ENCODE results near the gene ACVR1B.

Gene ACVR1B

GRCh38 chr12:52009081-52009751 lies 57.7 kb downstream of the ACVR1B start:
- peaks cover 24% of the 10 kb centered on the region for H3K36me3 ChIP-seq (ENCODE audit: insufficient read depth, low read length)
- H3K9me3 ChIP-seq (ENCODE audit: low read length): peaks cover 4% of the 10 kb centered on the region
- H3K4me1 ChIP-seq (ENCODE audit: insufficient read depth, low read length): peaks cover 18% of the 10 kb centered on the region
- no peak overlapping the region for H2AFZ ChIP-seq (ENCODE audit: low read depth, low read length)
- no peaks in the 10 kb centered on the region for H3K27me3 ChIP-seq (ENCODE audit: insufficient read depth, low read length)
- no peak overlapping the region for H3K4me3 ChIP-seq (ENCODE audit: low read length)

GRCh38 chr12:52010152-52010622 lies 58.7 kb downstream of the ACVR1B start:
- Histone ChIP-seq H3K9me3 (ENCODE audit: low read length) (peaks cover 4% of the 10 kb centered on the region), H3K4me1 (ENCODE audit: insufficient read depth, low read length) (peaks cover 18% of the 10 kb centered on the region), H3K4me3 (ENCODE audit: low read length) (peak overlapping the region; percentile 13), H3K27me3 (ENCODE audit: insufficient read depth, low read length) (no peaks in the 10 kb centered on the region), H3K36me3 (ENCODE audit: insufficient read depth, low read length) (peaks cover 28% of the 10 kb centered on the region), H2AFZ (ENCODE audit: low read depth, low read length) (no peak overlapping the region)

GRCh38 chr12:52010692-52011601 lies 59.4 kb downstream of the ACVR1B start:
- peaks cover 27% of the 10 kb centered on the region for H3K36me3 ChIP-seq (ENCODE audit: insufficient read depth, low read length)
- peaks cover 2% of the 10 kb centered on the region for H3K9me3 ChIP-seq (ENCODE audit: low read length)
- H2AFZ ChIP-seq (ENCODE audit: low read depth, low read length): no peak overlapping the region
- peaks cover 18% of the 10 kb centered on the region for H3K4me1 ChIP-seq (ENCODE audit: insufficient read depth, low read length)
- H3K27me3 ChIP-seq (ENCODE audit: insufficient read depth, low read length): no peaks in the 10 kb centered on the region
- peak overlapping the region; percentile 13 for H3K4me3 ChIP-seq (ENCODE audit: low read length)

GRCh38 chr12:52011602-52012214 lies 60.2 kb downstream of the ACVR1B start:
- no peaks in the 10 kb centered on the region for H3K27me3 ChIP-seq (ENCODE audit: insufficient read depth, low read length)
- peaks cover 18% of the 10 kb centered on the region for H3K4me1 ChIP-seq (ENCODE audit: insufficient read depth, low read length)
- H3K9me3 ChIP-seq (ENCODE audit: low read length): no peaks in the 10 kb centered on the region
- peaks cover 25% of the 10 kb centered on the region for H3K36me3 ChIP-seq (ENCODE audit: insufficient read depth, low read length)
- H3K4me3 ChIP-seq (ENCODE audit: low read length): no peak overlapping the region
- H2AFZ ChIP-seq (ENCODE audit: low read depth, low read length): no peak overlapping the region

GRCh38 chr12:52013626-52014310 lies 62.3 kb downstream of the ACVR1B start:
- Histone ChIP-seq H3K4me1 (ENCODE audit: insufficient read depth, low read length) (peaks cover 18% of the 10 kb centered on the region), H3K27me3 (ENCODE audit: insufficient read depth, low read length) (no peaks in the 10 kb centered on the region), H3K4me3 (ENCODE audit: low read length) (no peak overlapping the region)

GRCh38 chr12:52014567-52015530 lies 63.4 kb downstream of the ACVR1B start:
- no peak overlapping the region for H2AFZ ChIP-seq (ENCODE audit: low read depth, low read length)

More at GRCh38 chr12:52013626-52014310, 62.3 kb downstream of the ACVR1B start:
- Histone ChIP-seq H2AFZ (ENCODE audit: low read depth, low read length) (no peak overlapping the region), H3K9me3 (ENCODE audit: low read length) (no peaks in the 10 kb centered on the region), H3K36me3 (ENCODE audit: insufficient read depth, low read length) (peaks cover 23% of the 10 kb centered on the region)

GRCh38 chr12:52015532-52016041 lies 64.1 kb downstream of the ACVR1B start:
- Histone ChIP-seq H3K36me3 (ENCODE audit: insufficient read depth, low read length) (peaks cover 23% of the 10 kb centered on the region), H3K4me1 (ENCODE audit: insufficient read depth, low read length) (peaks cover 8% of the 10 kb centered on the region), H2AFZ (ENCODE audit: low read depth, low read length) (no peak overlapping the region), H3K4me3 (ENCODE audit: low read length) (no peak overlapping the region), H3K9me3 (ENCODE audit: low read length) (no peaks in the 10 kb centered on the region), H3K27me3 (ENCODE audit: insufficient read depth, low read length) (no peaks in the 10 kb centered on the region)

More at GRCh38 chr12:52014567-52015530, 63.4 kb downstream of the ACVR1B start:
- Histone ChIP-seq H3K27me3 (ENCODE audit: insufficient read depth, low read length) (no peaks in the 10 kb centered on the region), H3K36me3 (ENCODE audit: insufficient read depth, low read length) (peaks cover 23% of the 10 kb centered on the region), H3K4me3 (ENCODE audit: low read length) (no peak overlapping the region), H3K4me1 (ENCODE audit: insufficient read depth, low read length) (peaks cover 12% of the 10 kb centered on the region), H3K9me3 (ENCODE audit: low read length) (no peaks in the 10 kb centered on the region)

- no peaks in the 10 kb centered on the region for H3K9me3 ChIP-seq (ENCODE audit: low read length)
- H3K36me3 ChIP-seq (ENCODE audit: insufficient read depth, low read length): peaks cover 10% of the 10 kb centered on the region
- H3K4me3 ChIP-seq (ENCODE audit: low read length): no peak overlapping the region
- H3K4me1 ChIP-seq (ENCODE audit: insufficient read depth, low read length): peaks cover 3% of the 10 kb centered on the region
- H3K27me3 ChIP-seq (ENCODE audit: insufficient read depth, low read length): peaks cover 9% of the 10 kb centered on the region
- H2AFZ ChIP-seq (ENCODE audit: low read depth, low read length): no peak overlapping the region
Measured at GRCh38 chr12:52018433-52019112, 67.1 kb downstream of the ACVR1B start.

- peaks cover 9% of the 10 kb centered on the region for H3K27me3 ChIP-seq (ENCODE audit: insufficient read depth, low read length)
Measured at GRCh38 chr12:52019113-52019770, 67.7 kb downstream of the ACVR1B start.

GRCh38 chr12:52020539-52021336 lies 69.2 kb downstream of the ACVR1B start:
- Histone ChIP-seq H2AFZ (ENCODE audit: low read depth, low read length) (no peak overlapping the region), H3K4me3 (ENCODE audit: low read length) (no peak overlapping the region), H3K9me3 (ENCODE audit: low read length) (no peaks in the 10 kb centered on the region), H3K4me1 (ENCODE audit: insufficient read depth, low read length) (peaks cover 3% of the 10 kb centered on the region), H3K36me3 (ENCODE audit: insufficient read depth, low read length) (no peaks in the 10 kb centered on the region), H3K27me3 (ENCODE audit: insufficient read depth, low read length) (peaks cover 9% of the 10 kb centered on the region)

More at GRCh38 chr12:52019113-52019770, 67.7 kb downstream of the ACVR1B start:
- Histone ChIP-seq H3K36me3 (ENCODE audit: insufficient read depth, low read length) (peaks cover 3% of the 10 kb centered on the region), H3K9me3 (ENCODE audit: low read length) (no peaks in the 10 kb centered on the region), H3K4me3 (ENCODE audit: low read length) (no peak overlapping the region), H2AFZ (ENCODE audit: low read depth, low read length) (no peak overlapping the region), H3K4me1 (ENCODE audit: insufficient read depth, low read length) (peaks cover 3% of the 10 kb centered on the region)

All from neuron (in vitro differentiated cells).